ENCODE measurements around the gene RIC8A. TPM values are rescaled to one million over a fixed set of nuclear protein-coding genes. Genes with fewer than 3 reads are reported as not detected.

Gene RIC8A
- total RNA-seq, 4 donors from 2014 or later, result 60.6 to 104 (median 77.6) TPM

- ATAC-seq (ENCODE audit: low FRiP score), result no peak
- no peak for TF ChIP-seq CTCF (IDR thresholded peaks at IDR 0.05)
- DNase-seq (ENCODE audit: low spot score), result no peak
Measured at GRCh38 chr11:198236-198806, 9.2 kb upstream of the RIC8A start.

GRCh38 chr11:199004-199581 is 8.4 kb upstream of the RIC8A start:
- DNase-seq (ENCODE audit: low spot score) (no peak), ATAC-seq (ENCODE audit: low FRiP score) (no peak)
- no peak for TF ChIP-seq CTCF (IDR thresholded peaks at IDR 0.05)

- DNase-seq (ENCODE audit: low spot score) (no peak), ATAC-seq (ENCODE audit: low FRiP score) (no peak)
- TF ChIP-seq CTCF (IDR thresholded peaks at IDR 0.05), result no peak
Measured at GRCh38 chr11:199782-200181, 7.7 kb upstream of the RIC8A start.

- no peak for TF ChIP-seq CTCF (IDR thresholded peaks at IDR 0.05)
- ATAC-seq (ENCODE audit: low FRiP score) (no peak), DNase-seq (ENCODE audit: low spot score) (no peak)
Measured at GRCh38 chr11:200224-201003, 7.1 kb upstream of the RIC8A start.

GRCh38 chr11:201966-202365 is 5.5 kb upstream of the RIC8A start:
- ATAC-seq (ENCODE audit: low FRiP score), result no peak
- no peak for TF ChIP-seq CTCF (IDR thresholded peaks at IDR 0.05)
- DNase-seq (ENCODE audit: low spot score), result no peak

GRCh38 chr11:202490-202889 is 5.0 kb upstream of the RIC8A start:
- no peak for DNase-seq (ENCODE audit: low spot score)
- no peak for ATAC-seq (ENCODE audit: low FRiP score)
- no peak for TF ChIP-seq CTCF (IDR thresholded peaks at IDR 0.05)
